HG03565 (cell line): ENCODE data around the gene IL10.

Experiments used
- ATAC-seq: cut with Tn5 transposase; IDR thresholded peaks from one replicate; pipeline ENCODE4 v1.9.1; 2021; ENCODE audit warnings: mild to moderate bottlenecking, moderate library complexity; ENCODE audit not compliant: unreplicated experiment

The IL10 gene

DNA sequence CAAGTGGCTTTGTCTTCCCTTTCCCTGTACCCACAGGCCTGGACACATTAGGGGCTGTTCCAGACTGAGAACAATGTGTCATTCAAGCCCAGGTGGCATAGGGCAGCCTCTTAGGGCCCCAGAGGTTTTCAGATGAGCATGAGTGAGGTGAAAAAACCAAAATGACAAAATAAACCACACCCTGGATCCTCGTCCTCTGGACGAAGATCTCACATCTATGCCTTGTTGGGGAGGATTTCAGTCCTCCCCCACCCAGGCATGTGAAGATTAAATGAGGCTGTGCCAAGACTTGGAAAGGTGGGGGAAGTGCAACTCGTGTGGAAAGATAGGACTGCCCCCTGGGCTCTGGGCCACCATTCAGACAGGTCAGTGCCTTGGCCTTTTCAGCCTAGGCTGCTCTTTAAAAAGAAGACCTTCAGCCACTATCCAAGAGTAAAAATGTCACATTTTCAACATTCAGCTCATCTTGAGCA lies 34.5 kb downstream of the IL10 start:
- no peak for ATAC-seq

DNA sequence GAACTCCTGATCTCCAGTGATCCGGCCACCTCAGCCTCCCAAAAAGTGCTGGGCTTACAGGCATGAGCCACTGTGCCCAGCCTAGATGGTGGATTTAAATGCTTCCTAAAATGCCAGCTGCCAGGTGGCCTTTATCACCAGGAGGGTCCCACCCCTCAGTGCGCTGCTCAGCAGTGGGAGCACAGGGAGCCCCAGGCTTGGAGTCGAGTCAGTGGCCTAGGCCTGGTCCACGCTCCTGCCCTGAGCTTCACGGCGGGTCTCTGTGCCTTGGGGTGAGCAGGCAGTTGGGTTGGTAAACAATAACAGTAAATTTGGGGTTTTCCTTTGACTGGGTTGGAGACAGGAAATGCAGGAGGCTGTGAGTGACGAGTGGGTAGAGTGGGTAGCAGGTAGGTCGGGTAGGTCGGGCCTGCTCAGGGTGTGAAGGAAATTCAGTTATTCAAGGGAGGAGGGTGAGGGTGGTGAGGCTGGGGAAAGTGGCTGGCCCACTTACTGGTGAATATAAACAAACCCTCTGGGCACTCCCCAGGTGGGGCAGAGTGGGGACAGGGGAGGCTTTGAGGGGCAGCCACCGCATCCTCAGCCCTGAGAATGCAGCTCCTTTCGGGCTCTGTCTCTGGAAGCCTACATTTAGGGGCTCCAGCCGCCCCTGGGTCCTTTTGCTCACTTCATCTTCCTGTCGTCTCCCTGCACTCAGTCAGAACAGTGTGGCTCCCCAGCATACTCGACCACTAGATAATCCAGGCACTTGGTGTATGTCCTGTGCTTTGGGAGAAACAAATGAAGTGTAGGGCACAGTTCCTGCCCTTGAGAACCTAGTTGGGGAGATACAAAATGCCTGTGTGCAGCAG lies 35.2 kb downstream of the IL10 start:
- no peak for ATAC-seq

DNA sequence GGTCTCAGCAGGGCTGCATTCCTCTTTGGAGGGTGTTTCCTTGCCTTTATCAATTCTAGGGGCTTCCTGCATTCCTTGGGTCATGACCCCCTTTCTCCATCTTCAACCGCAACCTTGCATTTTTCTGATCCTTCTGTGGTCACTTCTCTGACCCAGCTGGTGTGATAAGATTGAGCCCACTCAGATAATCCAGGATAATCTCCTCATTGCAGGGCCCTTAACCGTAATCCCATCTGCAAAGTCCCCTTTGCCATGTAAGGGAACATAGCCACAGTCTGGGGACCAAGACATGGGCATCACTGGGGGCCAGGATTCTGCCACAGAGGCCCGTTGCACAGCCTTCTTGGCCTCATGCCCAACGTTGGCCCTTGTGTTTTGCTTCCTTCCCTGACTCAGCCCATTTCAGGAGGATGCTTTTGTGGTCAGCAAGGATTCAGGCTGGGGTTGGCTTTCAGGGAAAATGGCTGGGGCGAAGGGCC lies 36.7 kb downstream of the IL10 start:
- no peak for ATAC-seq

DNA sequence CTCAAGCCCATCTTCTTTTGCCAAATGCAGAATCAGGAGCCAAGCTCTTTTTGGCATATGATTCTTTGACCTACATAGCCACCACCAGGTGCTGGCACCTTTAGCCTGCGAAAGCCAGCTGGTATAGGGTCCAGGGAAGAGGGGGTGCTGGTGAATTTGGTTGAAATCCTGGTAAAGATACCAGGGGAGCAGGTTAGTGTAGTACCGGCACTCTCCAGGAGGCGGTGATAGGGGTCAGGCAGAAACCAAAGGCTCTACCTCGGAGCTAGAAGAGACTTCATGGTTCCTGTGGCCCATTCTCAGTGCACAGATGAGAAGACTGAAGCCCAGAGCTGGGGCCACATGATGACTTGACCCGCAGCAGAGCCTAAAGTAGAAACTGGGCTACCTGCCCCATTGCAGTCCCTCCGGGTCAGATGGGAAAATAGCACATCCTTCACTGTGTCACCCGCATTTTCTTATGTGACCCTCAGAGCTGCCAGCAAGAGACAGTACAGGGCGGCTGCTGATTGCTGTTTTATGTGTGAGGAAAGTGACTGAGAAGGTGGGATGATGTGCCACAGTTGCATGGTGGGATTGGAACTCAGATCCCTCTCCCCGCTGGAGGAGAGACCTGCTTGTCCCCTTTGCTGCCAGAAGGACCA lies 37.7 kb downstream of the IL10 start:
- ATAC-seq, result no peak

DNA sequence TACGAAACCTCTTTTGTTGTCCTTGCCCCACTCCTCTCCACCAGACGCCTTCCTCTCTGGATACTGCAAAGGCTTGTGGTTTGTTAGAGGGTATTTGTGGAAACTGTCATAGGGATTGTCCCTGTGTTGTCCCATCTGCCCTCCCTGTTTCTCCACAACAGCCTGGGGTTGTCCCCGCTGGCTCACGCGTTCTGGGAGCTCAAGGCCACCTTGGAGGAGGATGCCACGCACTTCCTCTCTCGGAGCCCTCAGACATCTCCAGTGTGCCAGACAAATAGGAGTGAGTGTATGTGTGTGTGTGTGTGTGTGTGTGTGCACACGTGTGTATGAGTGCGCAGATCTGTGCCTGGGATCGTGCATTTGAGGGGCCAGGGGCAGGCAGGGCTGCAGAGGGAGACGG lies 39.3 kb downstream of the IL10 start:
- ATAC-seq, result no peak

DNA sequence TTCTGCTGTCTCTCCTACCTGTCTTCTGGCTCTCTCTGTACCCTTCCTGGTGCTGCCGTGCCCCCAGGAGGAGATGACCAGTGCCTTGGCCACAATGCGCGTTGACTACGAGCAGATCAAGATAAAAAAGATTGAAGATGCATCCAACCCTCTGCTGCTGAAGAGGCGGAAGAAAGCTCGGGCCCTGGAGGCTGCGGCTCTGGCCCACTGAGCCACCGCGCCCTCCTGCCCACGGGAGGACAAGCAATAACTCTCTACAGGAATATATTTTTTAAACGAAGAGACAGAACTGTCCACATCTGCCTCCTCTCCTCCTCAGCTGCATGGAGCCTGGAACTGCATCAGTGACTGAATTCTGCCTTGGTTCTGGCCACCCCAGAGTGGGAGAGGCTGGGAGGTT lies 39.8 kb downstream of the IL10 start:
- no peak for ATAC-seq

DNA sequence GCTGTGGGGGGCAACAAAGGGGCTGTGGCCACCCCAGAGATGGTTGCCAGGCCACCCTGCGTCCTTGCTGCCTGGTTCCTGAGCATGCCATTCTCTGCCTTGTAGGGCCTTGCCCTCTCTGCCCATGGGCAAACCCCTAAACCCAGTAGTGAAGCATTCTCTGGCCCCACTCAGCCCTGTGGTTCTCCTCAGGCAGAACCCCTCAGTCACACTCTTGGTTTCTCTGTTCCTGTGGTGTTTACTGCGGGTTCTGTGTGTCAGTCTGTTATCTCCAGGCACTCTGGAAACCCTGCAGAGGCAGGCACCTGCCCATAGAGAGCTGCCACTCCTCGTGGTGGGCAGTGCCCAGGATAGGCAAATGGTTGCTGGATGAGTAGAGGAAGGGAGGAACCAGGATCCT lies 42.8 kb downstream of the IL10 start:
- ATAC-seq, result no peak

DNA sequence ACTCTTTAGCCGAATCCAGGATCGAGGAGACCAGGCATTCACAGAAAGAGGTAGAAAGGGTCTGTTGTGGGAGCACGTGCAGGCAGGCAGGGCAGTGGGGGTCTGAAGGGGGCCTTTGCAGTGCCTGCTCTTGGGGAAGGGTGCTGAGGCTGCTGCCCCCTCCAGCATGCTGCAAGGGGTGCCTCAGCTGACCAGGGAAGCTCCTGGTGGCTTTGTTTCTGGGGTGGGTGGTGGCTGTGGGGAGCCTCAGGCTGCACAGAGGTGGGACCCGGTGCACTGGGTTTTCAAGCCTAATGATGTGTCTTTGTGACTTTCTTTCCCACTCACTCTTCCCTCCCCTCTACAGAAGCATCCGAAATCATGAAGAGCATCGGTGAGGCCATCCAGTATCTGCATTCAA lies 43.2 kb downstream of the IL10 start:
- ATAC-seq, result no peak

DNA sequence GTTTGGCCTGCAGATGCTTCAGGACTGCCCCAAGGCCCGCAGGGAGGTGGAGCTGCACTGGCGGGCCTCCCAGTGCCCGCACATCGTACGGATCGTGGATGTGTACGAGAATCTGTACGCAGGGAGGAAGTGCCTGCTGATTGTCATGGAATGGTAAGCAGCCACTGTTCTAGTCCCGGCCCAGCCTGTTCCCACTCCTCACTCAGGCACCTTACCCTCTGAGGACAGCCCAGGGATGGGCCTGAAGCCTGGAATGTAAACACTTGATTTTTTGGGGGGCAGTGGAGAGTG lies 43.7 kb downstream of the IL10 start:
- ATAC-seq, result no peak

DNA sequence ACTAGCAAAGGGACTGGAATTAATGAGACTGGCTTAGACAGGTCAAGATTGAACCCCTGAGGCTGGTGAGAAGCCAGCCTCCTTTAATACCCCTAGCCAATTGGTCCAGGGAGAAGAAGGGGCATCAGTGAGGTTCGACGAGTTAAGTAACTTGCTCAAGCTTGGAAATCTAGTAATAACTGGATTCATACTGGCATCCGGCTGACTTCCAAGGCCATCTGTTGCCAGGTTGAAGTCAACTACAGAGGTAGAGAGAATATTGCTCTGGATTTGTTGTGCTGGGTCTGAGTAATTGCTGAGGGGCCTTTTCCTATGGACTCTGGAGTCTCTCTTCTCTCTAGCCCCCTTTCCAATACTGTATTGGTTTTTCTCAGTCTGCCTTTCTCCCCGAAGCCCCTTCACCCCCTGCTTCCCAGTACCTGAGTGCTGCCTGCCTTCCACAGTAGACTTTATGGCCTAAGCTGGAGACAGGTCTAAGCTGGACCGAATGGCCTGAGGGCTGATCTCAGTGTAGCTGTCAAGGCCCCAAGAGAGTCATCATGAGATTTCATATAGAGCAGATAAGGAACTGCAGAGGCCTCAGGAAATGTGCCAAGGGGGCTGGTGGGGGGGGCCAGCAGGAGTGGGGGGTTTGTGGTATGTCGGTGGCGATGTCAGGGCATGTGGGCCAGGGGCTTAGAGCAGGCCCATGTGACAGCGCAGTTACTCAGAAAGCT lies 44.2 kb downstream of the IL10 start:
- ATAC-seq, result no peak

DNA sequence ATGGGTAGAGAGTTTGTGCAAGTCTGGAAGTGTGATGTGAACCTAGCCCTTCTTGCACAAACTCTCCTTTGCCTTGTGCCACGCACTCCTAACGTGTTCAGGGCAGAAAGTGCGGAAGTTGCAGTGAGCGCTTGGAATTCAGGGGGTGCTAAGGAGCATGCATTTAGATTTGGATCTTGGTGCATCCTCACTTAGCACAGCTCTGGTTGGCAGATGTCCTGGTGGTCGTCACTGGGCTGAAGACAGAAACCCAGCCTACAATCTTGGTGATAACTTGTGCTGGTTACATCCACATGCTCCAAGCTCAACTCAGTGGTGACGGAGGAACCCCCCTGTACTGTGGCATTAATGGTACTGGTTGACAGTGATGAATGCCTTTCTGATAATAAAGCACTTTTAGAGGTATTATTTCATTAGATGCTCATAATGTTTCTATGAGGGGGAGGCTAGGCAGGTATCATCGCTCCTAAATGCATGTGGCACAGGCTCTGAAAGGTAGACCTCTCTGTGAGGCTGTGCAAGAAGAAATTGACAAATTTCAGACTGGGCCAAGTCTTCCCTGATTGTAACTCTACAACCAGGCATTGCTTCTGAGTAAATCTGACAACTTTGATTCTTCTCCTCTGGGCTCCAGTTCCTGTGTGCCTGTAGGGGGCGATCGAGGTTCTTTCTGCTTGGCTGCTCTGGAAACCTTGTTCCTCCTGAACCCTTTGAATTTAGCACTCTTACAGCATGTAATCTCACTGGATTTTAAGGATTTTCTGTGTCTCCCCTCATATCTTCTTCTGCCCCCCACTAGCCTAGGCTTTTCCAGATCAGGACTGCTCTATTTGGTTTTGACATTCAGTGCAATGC lies 47.0 kb downstream of the IL10 start:
- no peak for ATAC-seq

DNA sequence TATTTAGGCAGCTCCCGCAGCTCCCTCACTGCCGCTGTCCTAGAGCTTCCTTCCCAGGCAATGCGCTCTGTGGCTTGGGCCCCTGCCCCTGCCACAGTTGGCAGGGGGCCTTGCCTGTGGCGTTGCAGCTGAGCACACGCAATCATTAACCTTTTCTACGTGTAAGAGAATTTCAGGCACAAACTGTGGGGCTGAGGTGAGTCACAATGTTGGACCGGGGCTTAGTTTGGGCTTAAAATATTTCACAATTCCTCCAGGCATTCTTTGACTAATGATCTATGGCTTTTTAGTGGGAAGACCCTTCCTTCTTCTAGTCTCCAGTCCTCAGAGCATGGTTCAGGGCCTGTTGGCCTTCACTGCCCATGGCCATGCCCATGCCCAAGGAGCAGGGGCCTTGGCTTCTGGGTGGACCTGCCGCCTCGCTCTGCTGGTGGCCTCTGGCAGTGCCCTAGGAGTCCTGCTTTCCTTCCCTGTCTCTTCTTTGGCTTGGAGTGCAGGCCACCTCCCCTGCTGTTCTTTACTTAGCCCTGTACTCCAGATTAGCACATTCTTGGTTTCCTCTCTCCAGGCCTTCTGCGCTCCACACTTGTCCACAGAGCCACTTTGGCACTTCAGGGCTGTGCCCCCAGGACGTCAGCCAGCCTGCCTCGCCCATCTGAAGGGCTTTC lies 48.4 kb downstream of the IL10 start:
- ATAC-seq, result no peak

DNA sequence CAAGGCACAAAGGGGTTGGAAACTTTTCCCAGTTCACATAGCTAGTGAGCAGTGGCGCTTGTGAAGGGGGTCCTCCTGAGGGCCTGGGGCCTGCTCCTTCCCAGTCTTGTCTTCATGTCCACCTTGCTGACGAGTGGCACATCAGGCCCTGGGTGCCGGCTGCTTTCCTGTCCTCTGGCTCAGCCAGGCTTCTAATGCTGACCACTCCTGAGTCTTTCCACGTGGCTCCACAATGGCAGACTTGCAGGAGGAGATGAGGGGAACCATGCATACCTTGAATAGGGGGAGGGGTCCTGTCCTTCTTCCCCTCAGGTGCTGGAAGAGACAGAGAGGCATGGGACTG lies 48.9 kb downstream of the IL10 start:
- ATAC-seq, result no peak

DNA sequence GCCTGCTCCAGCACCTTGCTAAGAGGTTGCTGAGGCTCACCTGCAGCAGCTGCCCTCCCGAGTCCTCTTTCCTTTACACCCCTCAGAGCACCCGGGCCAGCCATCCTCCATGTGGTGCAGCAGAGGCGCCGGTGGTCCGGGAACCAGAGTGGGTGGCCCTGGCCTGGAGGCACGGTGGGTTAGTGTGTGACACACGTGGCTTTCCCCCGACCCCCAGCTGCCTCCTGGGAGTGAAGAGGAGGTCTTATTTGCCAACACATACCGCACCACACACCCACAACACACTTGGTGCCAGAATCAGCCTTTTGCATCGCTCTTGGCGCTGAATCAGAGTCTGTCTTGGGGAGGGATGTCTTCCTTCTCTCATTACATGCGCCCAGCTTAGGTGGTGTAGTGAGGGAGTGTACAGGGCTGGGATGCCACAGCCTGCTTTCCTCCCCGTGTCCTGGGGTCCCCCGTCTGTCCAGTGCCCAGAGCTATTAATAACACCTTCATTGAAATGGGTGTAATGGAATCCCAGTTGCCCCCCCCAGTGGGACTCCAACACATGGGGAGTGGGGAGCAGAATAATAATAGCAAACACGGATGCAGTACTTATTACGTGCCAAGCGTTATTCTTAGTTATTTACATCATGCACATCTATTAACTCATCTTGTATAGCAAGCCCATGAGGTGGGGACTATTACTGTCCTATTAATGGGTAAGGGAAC lies 49.4 kb downstream of the IL10 start:
- no peak for ATAC-seq

DNA sequence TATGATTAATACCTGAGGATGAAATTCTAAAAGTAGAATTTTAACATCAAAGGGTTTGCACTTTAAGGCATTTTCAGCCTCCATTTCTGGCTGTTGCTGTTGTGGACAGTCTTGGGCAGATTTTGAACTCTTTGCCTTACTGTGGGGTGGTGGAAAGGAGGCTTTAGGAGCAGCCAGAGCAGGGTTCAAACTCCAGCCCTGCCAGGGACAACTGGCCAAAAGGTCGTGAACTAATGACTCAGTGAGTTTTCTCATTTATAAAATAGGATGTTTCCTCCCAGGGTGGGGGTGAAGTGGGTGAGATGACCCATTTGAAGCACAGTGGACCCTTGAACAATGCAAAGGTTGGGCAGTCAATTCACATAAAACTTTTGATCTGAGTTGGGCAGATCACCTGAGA lies 50.8 kb downstream of the IL10 start:
- no peak for ATAC-seq

DNA sequence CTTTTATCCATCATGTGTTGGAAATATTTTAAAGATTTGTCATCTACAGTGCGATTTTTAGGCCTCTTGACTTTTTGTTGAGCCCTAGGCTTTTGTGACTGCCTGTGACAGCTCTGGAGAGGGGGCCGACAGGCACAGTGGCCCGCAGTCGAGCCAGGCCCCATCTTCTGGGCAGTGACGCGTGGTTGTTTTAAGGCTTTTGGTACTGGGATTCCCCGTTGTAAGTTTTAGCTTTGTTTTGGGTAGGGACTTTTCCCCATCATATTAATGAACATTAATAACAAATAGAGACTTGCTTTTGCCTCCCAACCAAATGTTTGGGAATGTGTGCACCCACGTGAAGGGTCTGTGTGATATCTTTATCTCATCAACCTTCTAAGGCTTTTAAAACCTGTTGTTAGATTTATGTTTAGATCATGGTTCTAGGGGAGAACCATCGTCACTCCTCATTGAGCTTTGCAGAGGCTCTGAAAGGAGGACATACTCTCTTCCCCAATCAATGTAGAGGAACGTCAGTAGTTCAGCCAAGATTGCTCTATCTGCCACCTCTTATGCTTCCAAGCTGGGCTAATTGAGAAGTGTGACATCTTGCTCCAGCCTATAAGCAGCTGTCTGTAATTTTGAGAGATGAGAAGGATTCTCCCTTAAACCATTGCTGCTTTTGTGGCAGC lies 53.0 kb downstream of the IL10 start:
- no peak for ATAC-seq

DNA sequence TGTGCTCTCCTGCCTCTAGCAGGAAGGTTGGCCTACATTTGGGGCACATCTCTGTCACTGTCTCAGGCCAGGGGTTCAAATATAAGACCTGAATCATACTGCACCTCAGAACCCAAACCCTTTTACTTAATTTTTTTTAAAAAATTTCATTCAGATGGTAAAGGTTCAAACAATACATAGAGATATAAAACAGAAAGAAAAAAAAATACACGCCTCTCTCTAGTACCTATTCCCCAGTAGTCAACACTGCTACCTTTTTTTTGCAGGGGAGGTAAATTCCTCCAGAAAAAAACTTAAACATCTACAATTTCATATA lies 54.7 kb downstream of the IL10 start:
- no peak for ATAC-seq
